DOHH2 (cell line): ENCODE measurements around the gene ART4.

Source experiments
- H3F3A ChIP-seq: fragments of 200-600 bp; sonication (generic), shearing (Covaris generic); 2 replicates; pipeline ENCODE4 v1.6.0; 2016; ENCODE audit warnings: antibody characterized with exemption, mild to moderate bottlenecking; ENCODE audit not compliant: control insufficient read depth, insufficient read depth
- H3K27ac ChIP-seq: fragments of 200-600 bp; sonication (generic); 2 replicates; pipeline ENCODE4 v1.5.1; 2014; ENCODE audit warnings: low read depth, mild to moderate bottlenecking, low read length, moderate library complexity
- H3K27me3 ChIP-seq: fragments of 200-600 bp; sonication (generic); 2 replicates; pipeline ENCODE4 v1.6.1; 2014; ENCODE audit warnings: mild to moderate bottlenecking, low read length, mixed read lengths; ENCODE audit not compliant: control insufficient read depth
- H3K36me3 ChIP-seq: fragments of 200-600 bp; sonication (generic); 2 replicates; pipeline ENCODE4 v1.6.1; 2014; ENCODE audit warnings: mild to moderate bottlenecking, low read length, moderate library complexity, mixed read lengths; ENCODE audit not compliant: control insufficient read depth
- H3K4me1 ChIP-seq: fragments of 200-600 bp; sonication (generic); 2 replicates; pipeline ENCODE4 v1.6.1; 2014; ENCODE audit warnings: mild to moderate bottlenecking, low read length, mixed read lengths; ENCODE audit not compliant: control insufficient read depth
- H3K4me2 ChIP-seq: fragments of 200-600 bp; sonication (generic); 2 replicates; pipeline ENCODE4 v1.6.0; 2014; ENCODE audit warnings: mild to moderate bottlenecking, low read length, moderate library complexity
- H3K4me3 ChIP-seq: fragments of 200-600 bp; sonication (generic); 2 replicates; pipeline ENCODE4 v1.5.1; 2014; ENCODE audit warnings: mild to moderate bottlenecking, low read length, mixed read lengths
- H3K79me2 ChIP-seq: fragments of 200-600 bp; sonication (generic); 2 replicates; pipeline ENCODE4 v1.6.1; 2014; ENCODE audit warnings: mild to moderate bottlenecking, low read length, mixed read lengths; ENCODE audit not compliant: control insufficient read depth
- H3K9me2 ChIP-seq: fragments of 200-600 bp; sonication (generic); replicated peaks from 2 replicates; pipeline ENCODE4 v1.6.1; 2014; ENCODE audit warnings: mild to moderate bottlenecking, low read length, mixed read lengths; ENCODE audit not compliant: control insufficient read depth
- H3K9me3 ChIP-seq: fragments of 200-600 bp; sonication (generic); 2 replicates; pipeline ENCODE4 v1.6.1; 2014; ENCODE audit warnings: antibody characterized with exemption, low read length, mixed read lengths; ENCODE audit not compliant: control insufficient read depth, insufficient read depth
- H4K20me1 ChIP-seq: fragments of 200-600 bp; sonication (generic); 2 replicates; pipeline ENCODE4 v1.6.0; 2014; ENCODE audit warnings: low read depth, mild to moderate bottlenecking, antibody characterized with exemption, low read length, moderate library complexity; ENCODE audit not compliant: control insufficient read depth, insufficient read depth
- EZH2phosphoT487 ChIP-seq: fragments of 200-600 bp; sonication (generic); IDR thresholded peaks from 2 replicates; pipeline ENCODE4 v1.6.1; 2017; ENCODE audit warnings: borderline replicate concordance, mild to moderate bottlenecking, antibody characterized with exemption, low read length, moderate library complexity, mixed read lengths
- TF ChIP-seq, protein P1 (sequence below): fragments of 200-600 bp; sonication (generic); IDR thresholded peaks from one replicate; pipeline ENCODE4 v1.5.1; 2014; ENCODE audit warnings: antibody characterized with exemption, mild to moderate bottlenecking, low read depth, low read length; ENCODE audit not compliant: poor library complexity, severe bottlenecking

Gene ART4

DNA sequence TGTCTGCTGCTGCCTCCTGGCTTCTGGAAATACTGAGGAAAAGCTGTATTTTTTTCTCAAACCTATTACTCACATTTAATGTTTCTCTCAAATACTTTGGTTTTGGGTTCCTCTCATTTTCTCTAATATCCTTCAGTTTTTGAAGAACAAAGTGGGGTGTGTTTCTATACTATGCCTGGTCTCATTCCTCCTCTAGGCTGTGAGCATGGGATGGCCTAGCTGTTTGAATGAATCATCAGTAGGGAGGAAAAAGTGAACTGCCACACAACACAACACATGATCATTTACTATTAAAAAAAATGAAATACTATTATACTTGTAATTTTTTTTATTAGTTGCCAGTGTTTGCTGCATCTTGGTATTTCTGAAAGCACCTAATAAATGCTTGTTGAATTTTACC, 18.1 kb downstream of the ART4 start:
- Histone ChIP-seq H3K27ac (no peak overlapping the region), H3K4me1 (no peaks in the 10 kb centered on the region), H3K27me3 (no peaks in the 10 kb centered on the region), H3K9me3 (no peaks in the 10 kb centered on the region), H3K79me2 (no peaks in the 10 kb centered on the region), H3K4me2 (no peak overlapping the region), H4K20me1 (no peaks in the 10 kb centered on the region), H3K36me3 (no peaks in the 10 kb centered on the region), H3K4me3 (no peak overlapping the region), H3K9me2 (no peaks in the 10 kb centered on the region), H3F3A (no peaks in the 10 kb centered on the region)
- TF ChIP-seq, protein P1, sequence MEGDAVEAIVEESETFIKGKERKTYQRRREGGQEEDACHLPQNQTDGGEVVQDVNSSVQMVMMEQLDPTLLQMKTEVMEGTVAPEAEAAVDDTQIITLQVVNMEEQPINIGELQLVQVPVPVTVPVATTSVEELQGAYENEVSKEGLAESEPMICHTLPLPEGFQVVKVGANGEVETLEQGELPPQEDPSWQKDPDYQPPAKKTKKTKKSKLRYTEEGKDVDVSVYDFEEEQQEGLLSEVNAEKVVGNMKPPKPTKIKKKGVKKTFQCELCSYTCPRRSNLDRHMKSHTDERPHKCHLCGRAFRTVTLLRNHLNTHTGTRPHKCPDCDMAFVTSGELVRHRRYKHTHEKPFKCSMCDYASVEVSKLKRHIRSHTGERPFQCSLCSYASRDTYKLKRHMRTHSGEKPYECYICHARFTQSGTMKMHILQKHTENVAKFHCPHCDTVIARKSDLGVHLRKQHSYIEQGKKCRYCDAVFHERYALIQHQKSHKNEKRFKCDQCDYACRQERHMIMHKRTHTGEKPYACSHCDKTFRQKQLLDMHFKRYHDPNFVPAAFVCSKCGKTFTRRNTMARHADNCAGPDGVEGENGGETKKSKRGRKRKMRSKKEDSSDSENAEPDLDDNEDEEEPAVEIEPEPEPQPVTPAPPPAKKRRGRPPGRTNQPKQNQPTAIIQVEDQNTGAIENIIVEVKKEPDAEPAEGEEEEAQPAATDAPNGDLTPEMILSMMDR: no peak
- TF ChIP-seq EZH2phosphoT487: no peak

DNA sequence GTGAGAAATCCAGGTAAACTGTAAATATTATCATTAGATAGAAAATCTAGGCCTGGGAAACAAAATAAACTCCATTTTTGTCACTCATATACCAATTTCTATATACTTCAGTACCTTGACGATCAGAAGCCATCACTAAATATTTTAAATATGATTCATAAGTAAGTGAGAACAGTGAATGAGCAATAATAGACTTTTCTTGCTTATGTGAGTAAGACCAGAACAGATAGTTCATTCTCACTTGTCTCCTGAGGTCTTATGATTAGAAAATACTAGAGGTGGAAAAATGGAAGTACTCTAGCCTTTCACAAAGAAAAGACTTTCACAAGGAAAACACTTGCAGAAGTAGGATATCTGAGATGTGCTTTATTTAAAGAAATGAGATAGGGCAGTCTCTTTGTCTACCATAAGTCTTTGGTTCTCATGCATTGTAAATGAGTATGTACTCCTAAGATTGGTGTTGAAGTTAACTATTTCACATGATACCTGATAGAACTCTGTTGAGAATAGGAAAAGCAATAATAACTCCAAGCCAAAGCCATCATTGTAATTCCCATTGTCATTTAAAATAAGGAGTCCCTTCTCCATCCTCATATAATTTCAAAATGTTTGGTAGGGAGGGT, 19.2 kb downstream of the ART4 start:
- Histone ChIP-seq H3K27ac (no peak overlapping the region), H3K9me2 (no peaks in the 10 kb centered on the region)
- TF ChIP-seq, protein P1: no peak
- no peak for TF ChIP-seq EZH2phosphoT487

DNA sequence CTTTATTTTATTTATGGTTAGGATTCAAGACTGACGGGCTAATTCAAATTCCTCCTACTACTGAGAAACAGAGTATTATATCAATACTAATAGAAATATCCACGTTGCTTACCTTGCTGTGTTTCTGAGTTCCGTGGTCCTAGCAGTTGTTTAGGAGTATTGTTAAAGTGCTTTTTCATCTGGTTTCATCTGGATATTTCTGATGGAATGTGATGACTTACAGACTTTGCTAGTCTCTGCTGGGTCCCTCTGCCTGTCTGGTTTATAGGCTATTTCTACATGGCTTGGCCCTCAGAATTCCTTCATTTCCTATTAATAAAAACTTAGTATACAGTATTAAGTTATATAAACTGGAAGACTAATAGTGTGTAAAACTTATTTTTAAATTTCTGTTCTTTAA, 29.3 kb downstream of the ART4 start, which contains the start of gene SMCO3:
Gene SMCO3 (minus strand): TSS at position 169 of the 400 bp plus-strand sequence. CDS start 7,502 bp downstream, outside the sequence.
- H3K9me2 ChIP-seq: no peaks in the 10 kb centered on the region
- no peak within 1 kb of the TSS for H3K4me2 ChIP-seq
- no peaks in the 10 kb centered on the region for H4K20me1 ChIP-seq
- H3K4me1 ChIP-seq: peaks cover 6% of the 10 kb centered on the region
- H3K27ac ChIP-seq: no peak within 1 kb of the TSS
- no peaks in the 10 kb centered on the region for H3K79me2 ChIP-seq
- no peaks in the 10 kb centered on the region for H3K9me3 ChIP-seq
- H3K27me3 ChIP-seq: no peaks in the 10 kb centered on the region
- H3F3A ChIP-seq: no peaks in the 10 kb centered on the region
- no peak within 1 kb of the TSS for H3K4me3 ChIP-seq
- H3K36me3 ChIP-seq: no peaks in the 10 kb centered on the region
- TF ChIP-seq, protein P1: no peak
- no peak for TF ChIP-seq EZH2phosphoT487

More for the DNA sequence above, 19.2 kb downstream of the ART4 start:
- H3K36me3 ChIP-seq: no peaks in the 10 kb centered on the region
- H4K20me1 ChIP-seq: no peaks in the 10 kb centered on the region
- no peak overlapping the region for H3K4me3 ChIP-seq
- no peaks in the 10 kb centered on the region for H3K9me3 ChIP-seq
- H3K4me2 ChIP-seq: no peak overlapping the region
- no peaks in the 10 kb centered on the region for H3F3A ChIP-seq
- H3K27me3 ChIP-seq: no peaks in the 10 kb centered on the region
- H3K4me1 ChIP-seq: no peaks in the 10 kb centered on the region
- H3K79me2 ChIP-seq: no peaks in the 10 kb centered on the region
